ENCODE measurements around the gene SOCS7.
A peak's percentile ranks its signal among the peaks of the same experiment; 100 is the strongest.

The SOCS7 gene

DNA sequence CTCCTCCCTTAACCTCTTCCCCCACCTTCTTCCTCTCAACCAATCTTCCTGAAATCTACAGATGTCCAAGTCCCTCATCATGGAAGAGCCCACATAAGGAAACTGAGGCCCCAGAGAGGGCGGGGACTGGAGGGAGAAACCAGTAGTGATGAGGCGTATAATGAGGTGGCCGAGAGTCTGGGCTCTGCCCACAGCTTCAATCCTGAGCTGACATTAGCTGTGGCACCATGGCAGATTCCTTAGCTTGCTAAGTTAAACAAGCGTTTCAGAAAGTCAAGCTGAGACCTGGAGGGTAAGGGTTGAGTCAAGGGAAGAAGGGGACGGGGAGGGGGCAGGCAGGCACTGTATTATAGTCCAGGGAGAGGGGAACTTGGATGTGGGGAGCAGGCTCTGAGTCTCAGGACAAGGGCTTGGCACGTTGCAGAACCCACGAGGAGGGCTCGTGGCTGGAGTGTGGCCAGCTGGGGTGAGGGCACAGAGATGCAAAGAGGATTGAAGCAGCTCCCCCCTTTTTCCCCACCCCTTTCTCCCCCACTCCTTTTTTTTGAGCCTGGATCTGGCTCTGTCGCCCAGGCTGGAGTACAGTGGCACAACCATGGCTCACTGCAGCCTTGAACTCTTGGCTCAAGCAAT, 89.9 kb downstream of the SOCS7 start:
- no peak for DNase-seq (ENCODE audit: low read depth in 2 of 2)

DNA sequence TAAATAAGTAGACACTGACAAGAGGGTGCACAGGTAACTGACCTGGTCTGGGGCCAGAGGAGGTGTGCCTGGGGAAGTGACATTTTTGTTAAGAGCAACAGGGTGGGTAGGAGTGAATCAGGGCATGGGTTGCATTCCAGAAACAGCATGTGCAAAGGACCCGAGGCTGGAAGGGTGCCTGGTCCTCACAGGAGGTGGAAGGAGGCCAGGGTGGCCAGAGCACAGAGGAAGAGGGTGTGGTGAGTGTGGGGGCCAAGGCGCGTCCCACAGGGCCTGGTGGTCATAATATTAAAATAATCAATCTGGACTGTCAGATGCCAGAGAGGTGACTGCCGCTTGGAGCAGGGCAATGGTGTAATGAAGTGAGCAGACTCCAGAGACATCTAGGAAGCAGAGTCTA, 90.9 kb downstream of the SOCS7 start:
- DNase-seq (ENCODE audit: low read depth in 2 of 2): no peak

DNA sequence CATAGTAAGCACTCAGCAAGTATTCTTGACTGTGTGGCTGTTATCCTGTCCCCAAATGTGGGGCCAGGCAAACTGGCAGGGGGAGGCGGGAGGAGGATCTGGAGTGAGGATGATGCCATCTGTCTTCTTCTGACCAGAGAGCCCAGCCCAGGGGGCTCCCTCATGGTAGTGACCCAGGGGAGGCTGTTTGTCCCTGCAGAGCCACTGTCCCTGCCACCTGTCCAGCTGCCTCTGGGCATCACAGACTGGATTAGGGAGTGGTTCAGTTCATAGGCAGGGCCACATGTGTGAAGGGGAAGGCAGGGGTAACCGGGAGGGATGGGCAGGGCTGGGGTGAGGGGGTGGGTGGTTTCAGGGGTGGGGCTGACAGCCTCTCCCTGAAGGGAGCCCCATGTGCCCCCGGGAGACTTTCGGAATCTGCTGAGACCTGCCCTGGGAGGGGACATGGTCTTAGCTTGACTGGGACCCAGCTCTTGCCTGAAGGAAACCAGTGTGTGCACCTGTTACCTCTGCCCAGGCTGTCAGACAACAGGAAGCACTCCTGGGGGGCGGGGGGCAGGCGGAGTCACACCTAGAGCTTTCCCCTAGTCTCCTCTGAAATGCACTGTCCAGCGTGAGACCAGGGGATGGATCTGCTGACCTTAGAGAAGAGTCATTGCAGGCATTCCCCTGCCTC, 91.8 kb downstream of the SOCS7 start:
- no peak for DNase-seq (ENCODE audit: low read depth in 2 of 2)

DNA sequence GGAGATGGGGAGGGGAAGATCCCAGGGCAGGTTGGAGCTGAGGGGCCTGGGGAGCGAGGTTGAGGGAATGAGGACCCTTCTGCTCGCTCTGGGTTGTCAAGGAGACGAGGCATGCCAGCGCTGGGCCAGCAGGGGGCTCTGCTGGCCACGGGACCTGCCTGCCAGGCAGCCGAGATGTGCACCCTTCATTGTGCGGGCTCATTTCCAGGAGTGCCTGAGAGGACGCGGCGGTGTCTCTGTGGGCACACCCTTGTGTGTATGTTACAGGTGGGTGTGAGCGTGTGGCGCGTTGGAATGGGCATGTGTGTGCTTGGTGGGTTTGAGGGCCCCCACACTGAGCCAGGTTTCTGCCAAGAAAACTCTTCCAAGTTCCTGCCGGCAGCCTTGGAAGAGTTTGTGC, 92.5 kb downstream of the SOCS7 start:
- peak; percentile 12 to 20 for DNase-seq (ENCODE audit: low read depth in 2 of 2)

DNA sequence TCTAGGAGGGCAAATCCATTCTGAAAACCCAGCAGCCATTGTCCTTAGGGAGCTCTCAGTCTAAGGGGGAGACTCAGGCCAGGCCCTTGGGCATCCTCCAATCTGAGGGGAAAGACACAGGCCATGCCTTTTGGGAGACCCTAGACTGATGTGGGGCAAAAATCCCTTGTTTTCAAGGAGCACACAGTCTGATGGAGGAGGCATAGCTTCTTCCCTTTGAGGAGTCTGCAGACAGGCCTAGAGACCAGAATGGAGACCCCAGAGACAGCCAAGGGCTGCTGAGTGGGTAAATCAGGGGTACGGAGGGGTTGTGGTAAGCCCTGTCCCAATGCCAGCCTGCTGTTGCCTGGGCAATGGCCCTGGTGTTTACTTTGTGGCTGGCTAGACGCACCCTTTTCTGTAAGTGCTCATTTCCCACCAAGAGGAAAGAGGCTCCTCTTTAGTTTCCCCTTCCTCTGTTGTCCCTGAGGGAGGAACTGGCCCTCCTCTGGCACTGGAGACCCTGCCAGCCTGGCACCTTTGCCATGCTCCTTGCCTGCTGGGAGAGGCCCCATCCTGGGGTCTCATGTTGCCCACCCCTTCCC, 96.0 kb downstream of the SOCS7 start:
- no peak for DNase-seq (ENCODE audit: low read depth in 2 of 2)

DNA sequence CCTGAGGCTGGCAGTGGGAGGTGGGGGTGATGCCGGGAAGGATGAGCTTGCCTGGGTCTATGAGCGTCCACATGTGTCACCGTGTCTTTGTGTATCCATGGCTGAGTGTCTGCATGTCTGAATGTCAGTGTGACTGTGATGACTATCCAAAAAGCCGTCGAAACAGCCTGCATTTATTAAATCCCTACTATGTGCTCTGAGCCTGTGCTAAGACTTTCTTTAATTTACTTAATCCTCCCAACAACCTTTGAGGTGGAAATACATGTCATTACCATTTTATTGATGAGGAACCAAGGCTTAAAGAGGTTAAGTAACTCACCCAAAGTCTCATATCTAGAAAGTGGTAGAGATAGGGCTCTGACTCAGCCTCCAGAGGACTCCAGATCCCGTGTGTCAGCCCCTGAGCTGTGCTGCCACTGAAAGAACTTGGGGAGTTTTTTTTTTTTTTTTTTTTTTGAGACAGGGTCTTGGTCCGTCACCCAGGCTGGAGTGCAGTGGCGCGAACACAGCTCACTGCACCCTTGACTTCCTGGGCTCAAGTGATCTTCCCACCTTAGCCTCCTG, 96.6 kb downstream of the SOCS7 start:
- no peak for DNase-seq (ENCODE audit: low read depth in 2 of 2)

DNA sequence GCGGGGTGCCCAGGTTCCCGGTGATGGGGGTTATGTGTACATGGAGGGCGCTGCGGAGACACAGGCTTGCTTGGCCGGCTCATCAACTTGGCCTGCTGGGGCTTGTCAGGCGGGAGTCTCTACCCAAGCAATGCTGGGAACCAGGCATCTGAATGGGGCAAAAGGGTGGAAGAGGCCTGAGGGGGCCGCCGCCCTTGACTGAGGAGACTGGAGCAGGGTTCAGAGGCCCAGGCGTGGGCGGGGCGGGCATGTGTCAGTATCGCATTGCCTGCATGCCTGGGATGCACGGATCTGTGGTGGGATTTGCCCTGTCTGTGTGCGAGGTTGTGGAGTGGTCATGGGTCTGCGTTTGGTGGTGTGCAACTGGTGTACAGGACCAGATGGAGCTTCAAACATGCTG, 97.7 kb downstream of the SOCS7 start:
- no peak for DNase-seq (ENCODE audit: low read depth in 2 of 2)

DNA sequence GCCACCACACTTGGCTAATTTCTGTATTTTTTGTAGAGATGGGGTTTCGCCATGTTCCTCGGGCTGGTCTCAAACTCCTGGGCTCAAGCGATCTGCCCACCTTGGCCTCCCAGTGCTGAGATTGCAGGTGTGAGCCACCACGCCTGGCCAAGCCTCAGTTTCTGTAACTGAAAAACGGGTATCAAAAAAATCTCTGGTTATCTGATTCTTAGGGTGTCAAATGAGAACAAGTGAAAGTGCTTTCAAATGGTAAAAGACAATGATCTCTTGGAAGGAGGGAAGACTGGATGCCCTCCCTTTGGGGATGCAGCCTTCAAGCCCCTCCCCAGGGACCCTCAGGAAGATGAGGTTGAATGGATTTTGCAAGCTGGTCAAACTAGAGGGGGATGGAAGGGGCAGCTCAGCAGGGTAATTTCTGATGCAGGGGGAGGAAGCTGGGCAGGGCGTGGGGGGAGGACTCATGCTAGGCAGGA, 98.9 kb downstream of the SOCS7 start:
- no peak for DNase-seq (ENCODE audit: low read depth in 2 of 2)

DNA sequence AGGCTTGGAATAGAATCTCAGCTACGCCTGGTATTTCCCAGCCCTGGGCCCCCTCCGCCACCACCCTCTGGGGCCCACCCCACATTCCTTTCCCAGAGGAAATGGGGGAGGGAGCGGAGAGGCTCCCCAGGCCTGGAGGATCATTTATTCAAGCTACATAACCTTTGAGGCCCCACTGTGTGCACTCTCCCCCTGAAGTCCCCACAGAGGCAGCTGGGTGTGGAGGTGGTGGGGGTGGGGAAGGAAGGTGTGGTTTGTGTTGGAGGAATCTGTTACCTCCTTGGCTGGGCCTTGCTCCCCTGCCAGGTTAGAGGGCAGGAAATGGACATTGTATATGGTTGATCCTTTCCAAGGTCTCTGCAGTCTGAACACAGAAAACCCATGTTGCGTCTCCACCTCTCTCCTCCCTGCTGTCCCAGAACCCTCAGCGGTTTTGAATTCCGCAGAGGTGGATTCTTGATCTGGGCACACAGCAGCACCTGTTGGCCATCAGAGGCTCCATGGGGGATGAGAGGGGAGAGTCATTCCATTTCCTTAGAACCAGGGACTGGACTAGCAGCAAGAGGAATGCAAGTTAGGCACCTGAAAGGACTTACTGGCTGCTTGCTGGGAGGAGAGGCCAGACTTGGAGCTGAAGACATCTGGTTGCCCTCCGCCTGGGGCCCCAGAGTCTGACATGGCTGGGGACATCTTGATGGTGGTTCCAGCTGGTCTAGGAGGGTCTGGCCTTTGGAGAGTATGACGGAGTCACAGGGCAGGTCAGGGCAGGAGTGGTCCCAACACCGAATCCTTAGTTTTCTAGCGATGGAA, 99.6 kb downstream of the SOCS7 start:
- no peak for DNase-seq (ENCODE audit: low read depth in 2 of 2)

DNA sequence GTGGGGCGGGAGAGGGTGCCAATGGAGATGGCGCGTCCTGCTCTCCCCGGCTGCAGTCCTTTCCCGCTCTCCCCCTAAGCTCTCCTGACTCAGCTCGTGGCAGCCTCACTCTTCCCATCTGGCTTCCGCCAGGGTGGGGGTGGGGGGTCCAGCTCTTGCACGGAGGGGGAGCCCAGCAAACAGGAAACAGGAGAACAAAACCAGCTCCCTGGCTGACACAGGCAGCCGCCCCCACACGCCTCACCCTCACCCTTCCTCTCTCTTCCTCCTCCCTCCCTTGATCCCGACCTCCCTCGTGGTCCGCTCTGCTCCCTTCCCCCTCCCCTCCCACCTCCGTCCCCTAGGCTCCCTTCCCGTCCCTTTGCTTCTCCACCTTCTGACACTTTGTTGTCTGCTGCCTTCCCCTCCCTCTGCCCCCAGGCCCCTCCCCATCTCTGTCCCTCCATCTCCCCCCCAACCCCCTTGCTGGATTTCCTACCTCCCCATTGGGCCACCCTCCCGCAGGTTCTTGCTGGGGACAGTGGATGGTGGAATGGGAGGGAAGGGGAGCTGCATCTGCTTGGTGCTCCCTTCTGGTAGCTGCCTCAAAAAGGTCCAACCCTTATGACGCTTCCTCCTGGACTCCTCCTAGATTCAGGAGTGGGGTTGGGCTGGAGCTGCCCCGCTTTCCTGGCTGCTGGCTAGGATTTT, 100.3 kb downstream of the SOCS7 start:
- DNase-seq (ENCODE audit: low read depth in 2 of 2): no peak

DNA sequence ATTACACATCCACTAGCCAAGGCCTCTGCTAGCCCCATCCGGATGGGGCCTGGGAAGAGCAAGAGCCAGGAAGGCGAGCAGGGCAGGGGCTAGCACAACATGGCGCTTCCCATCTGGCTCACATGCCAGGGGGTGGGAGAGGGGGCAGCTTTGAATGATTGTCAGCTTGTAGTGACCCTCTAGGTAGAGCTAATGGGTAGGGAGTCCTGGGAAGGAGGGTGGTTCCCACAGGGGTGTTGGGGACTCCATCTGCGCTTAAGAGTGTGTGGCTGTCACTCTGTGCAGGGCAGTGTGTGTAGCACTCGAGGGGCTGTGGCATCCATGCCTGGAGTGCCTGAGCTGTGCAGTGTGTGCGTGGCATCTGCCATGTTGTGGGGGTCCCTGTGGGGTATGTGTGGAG, 101.1 kb downstream of the SOCS7 start:
- no peak for DNase-seq (ENCODE audit: low read depth in 2 of 2)

DNA sequence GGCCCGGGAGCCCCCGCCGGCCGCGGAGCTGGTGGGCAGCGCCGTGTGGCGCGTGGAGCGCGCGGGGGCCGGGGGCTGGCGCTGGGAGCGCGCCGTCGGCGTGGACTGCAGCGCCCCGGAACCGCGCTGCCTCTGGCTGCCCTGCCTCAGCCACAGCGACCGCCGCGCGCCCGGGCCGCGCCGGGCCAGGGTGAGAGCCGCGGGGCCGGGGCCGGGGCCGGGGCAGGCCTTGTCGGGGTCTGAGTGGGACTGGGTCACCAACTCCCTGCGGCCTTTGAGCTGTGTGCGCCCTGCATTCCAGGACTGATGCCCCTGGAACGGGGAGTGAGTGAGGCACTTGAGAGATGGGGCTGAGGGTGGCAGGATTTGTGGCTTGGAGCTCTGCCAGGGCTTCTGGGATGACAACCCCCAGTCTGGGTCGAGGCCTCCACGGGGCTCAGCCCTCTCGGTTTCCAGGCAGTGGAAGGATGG, 102.3 kb downstream of the SOCS7 start:
- no peak for DNase-seq (ENCODE audit: low read depth in 2 of 2)

DNA sequence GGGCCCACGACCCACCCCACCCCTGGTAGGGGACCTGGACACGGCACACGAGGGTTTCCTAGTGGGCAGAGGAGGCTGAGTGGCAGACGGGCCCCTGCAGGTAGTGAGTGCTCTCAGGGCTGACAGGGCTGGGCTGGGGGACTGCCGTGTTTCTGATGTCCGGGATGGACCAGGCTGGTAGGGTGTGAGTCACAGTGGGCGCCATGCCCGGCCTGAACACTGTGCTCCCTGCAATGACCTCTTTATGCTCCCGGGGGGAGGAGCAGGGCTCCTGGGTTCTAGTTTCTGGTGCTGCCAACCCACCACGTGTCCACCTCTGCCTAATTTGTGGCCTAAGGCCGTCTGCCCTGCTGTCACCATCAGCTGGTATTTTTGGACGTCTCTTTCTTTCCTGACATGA, 102.9 kb downstream of the SOCS7 start:
- DNase-seq (ENCODE audit: low read depth in 2 of 2): no peak

All from activated CD8-positive, alpha-beta memory T cell treated with anti-CD3 and anti-CD28 coated beads for 4 hours (primary cell).